Gastrocnemius medialis (tissue), 4 donors: ENCODE results near the gene NLRP6. TPM values are rescaled to one million over a fixed set of nuclear protein-coding genes. Genes with fewer than 3 reads are reported as not detected.

Experiments used
- ATAC-seq, 2 donors: fragments of 150-250 bp; one replicate each; pipeline ENCODE4 v1.9.1; 2016
- DNase-seq, 2 donors: peaks; one replicate each; pipeline ENCODE4 v3.0.0-alpha.2; 2019
- H3K27ac ChIP-seq, 4 donors: fragments of 200-600 bp; sonication (generic); 1 replicate in 1 of 4; 2 replicates in 3 of 4; pipeline ENCODE4 v1.5.1; 2016 to 2018; ENCODE audit warnings: mild to moderate bottlenecking in 2 of 4, moderate library complexity in 1 of 4
- H3K27me3 ChIP-seq, 3 donors: fragments of 200-600 bp; sonication (generic) in 2 of 3; 1 replicate in 1 of 3; 2 replicates in 2 of 3; pipeline versions ENCODE4 v1.5.1 to v1.6.0; 2016 to 2019; ENCODE audit warnings: mild to moderate bottlenecking in 1 of 3, moderate library complexity in 1 of 3
- H3K36me3 ChIP-seq, 2 donors: fragments of 200-600 bp; sonication (generic) in 1 of 2; one replicate each; pipeline ENCODE4 v1.5.1; 2017 to 2018
- H3K4me1 ChIP-seq, 2 donors: fragments of 200-600 bp; sonication (generic) in 1 of 2; one replicate each; pipeline ENCODE4 v1.5.1; 2016 to 2017; ENCODE audit warnings: mild to moderate bottlenecking in 2 of 2
- H3K4me3 ChIP-seq, 4 donors: fragments of 200-600 bp; sonication (generic) in 3 of 4; 1 replicate in 1 of 4; 2 replicates in 3 of 4; pipeline ENCODE4 v1.5.1; 2016 to 2019; ENCODE audit warnings: mild to moderate bottlenecking in 2 of 4
- H3K9me3 ChIP-seq, 3 donors: fragments of 200-600 bp; sonication (generic) in 2 of 3; 1 replicate in 1 of 3; 2 replicates in 2 of 3; pipeline ENCODE4 v1.5.1; 2016 to 2019
- CTCF ChIP-seq, 5 experiments: fragments of 450-650 bp in 3 of 5; fragments of 200-600 bp in 2 of 5; sonication (generic) in 2 of 5; IDR thresholded peaks in 4 of 5; conservative IDR thresholded peaks in 1 of 5; 1 replicate in 4 of 5; 2 replicates in 1 of 5; pipeline ENCODE4 v1.5.1; 2016 to 2019; ENCODE audit warnings: antibody characterized with exemption in 5 of 5, mild to moderate bottlenecking in 3 of 5, moderate library complexity in 3 of 5
- POLR2A ChIP-seq, 2 donors: fragments of 450-650 bp; IDR thresholded peaks; one replicate each; pipeline ENCODE4 v1.6.1; 2017; ENCODE audit warnings: antibody characterized with exemption in 2 of 2, mild to moderate bottlenecking in 2 of 2, moderate library complexity in 2 of 2
- in situ Hi-C, 4 donors: fragments of 200-750 bp; cut with MboI; loops; one replicate each; pipeline versions ENCODE4 v1.15.0 to v1.8.0; 2017; ENCODE audit warnings: low sequenced_read_pairs in 4 of 4
- intact Hi-C: fragments of 100-400 bp; cut with DNase I; formaldehyde crosslinking; loops from one replicate; pipeline ENCODE4 v1.15.1; 2023; ENCODE audit warnings: low total_unique reads
- total RNA-seq, 4 donors: library from RNA; depleted of rRNA; stranded (reverse); fragments of >200 nt; gene quantifications; one replicate each; pipeline versions ENCODE4 v1.1.0 to v1.2.3, GENCODE V29; 2016

Gene NLRP6
- total RNA-seq, 4 donors from 2014 or later: 0.09 TPM; not detected in 3

- Histone ChIP-seq H3K27me3 (no peaks in the 10 kb centered on the region), H3K4me1 (no peaks in the 10 kb centered on the region), H3K9me3 (no peaks in the 10 kb centered on the region), H3K36me3 (peaks cover 0 to 76% of the 10 kb centered on the region in 2 donors), H3K27ac (no peak overlapping the region), H3K4me3 (no peak overlapping the region)
- TF ChIP-seq CTCF (IDR thresholded peaks at IDR 0.05 in 4 of 5, conservative IDR thresholded peaks at IDR 0.05 in 1 of 5): peak in 4 of 5 experiments; percentile 35 to 52 (median 48)
- TF ChIP-seq POLR2A (IDR thresholded peaks at IDR 0.05): no peak
- in situ Hi-C loops: no loop called here
- DNase-seq: peak in 1 of 2 donors; percentile 38
- ATAC-seq: peak in 1 of 2 donors; percentile 77
- intact Hi-C loops: loop anchor here (10.0 kb wide), 1 partner anchor 104 kb away; no protein-coding TSS in a partner anchor
These were observed 27.4 kb upstream of the NLRP6 start for GRCh38 chr11:250740-251299.

- intact Hi-C loops: loop anchor here (10.0 kb wide), 1 partner anchor 103 kb away; no protein-coding TSS in a partner anchor
- Histone ChIP-seq H3K27me3 (no peaks in the 10 kb centered on the region), H3K4me3 (no peak overlapping the region), H3K27ac (no peak overlapping the region), H3K9me3 (no peaks in the 10 kb centered on the region), H3K4me1 (no peaks in the 10 kb centered on the region), H3K36me3 (peaks cover 0 to 69% of the 10 kb centered on the region in 2 donors)
- TF ChIP-seq POLR2A (IDR thresholded peaks at IDR 0.05) (no peak), CTCF (IDR thresholded peaks at IDR 0.05 in 4 of 5, conservative IDR thresholded peaks at IDR 0.05 in 1 of 5) (no peak)
- ATAC-seq (no peak), DNase-seq (no peak)
- in situ Hi-C loops: no loop called here
These were observed 26.7 kb upstream of the NLRP6 start for GRCh38 chr11:251550-251949.

GRCh38 chr11:252666-253065, 25.5 kb upstream of the NLRP6 start:
- Histone ChIP-seq H3K9me3 (no peaks in the 10 kb centered on the region), H3K27me3 (no peaks in the 10 kb centered on the region), H3K36me3 (peaks cover 0 to 58% of the 10 kb centered on the region in 2 donors), H3K4me3 (no peak overlapping the region), H3K27ac (no peak overlapping the region), H3K4me1 (no peaks in the 10 kb centered on the region)
- intact Hi-C loops (loop anchor here (10.0 kb wide), 1 partner anchor 102 kb away; no protein-coding TSS in a partner anchor), in situ Hi-C loops (no loop called here)
- no peak for ATAC-seq
- TF ChIP-seq CTCF (IDR thresholded peaks at IDR 0.05 in 4 of 5, conservative IDR thresholded peaks at IDR 0.05 in 1 of 5) (no peak), POLR2A (IDR thresholded peaks at IDR 0.05) (no peak)
- no peak for DNase-seq

GRCh38 chr11:253160-253885, 24.9 kb upstream of the NLRP6 start:
- peaks cover 0 to 51% of the 10 kb centered on the region in 2 donors for H3K36me3 ChIP-seq
- ATAC-seq: no peak

More at GRCh38 chr11:253160-253885, 24.9 kb upstream of the NLRP6 start:
- intact Hi-C loops (loop anchor here (10.0 kb wide), 1 partner anchor 101 kb away; no protein-coding TSS in a partner anchor), in situ Hi-C loops (no loop called here)
- TF ChIP-seq POLR2A (IDR thresholded peaks at IDR 0.05) (no peak), CTCF (IDR thresholded peaks at IDR 0.05 in 4 of 5, conservative IDR thresholded peaks at IDR 0.05 in 1 of 5) (no peak)
- Histone ChIP-seq H3K27ac (no peak overlapping the region), H3K4me1 (no peaks in the 10 kb centered on the region), H3K4me3 (no peak overlapping the region), H3K27me3 (no peaks in the 10 kb centered on the region), H3K9me3 (no peaks in the 10 kb centered on the region)
- DNase-seq: no peak
